HG03432 (cell line): ENCODE measurements around the gene DCLRE1A.

ENCODE experiments used
- ATAC-seq: cut with Tn5 transposase; IDR thresholded peaks from one replicate; pipeline ENCODE4 v1.9.1; 2021; ENCODE audit warnings: mild to moderate bottlenecking, moderate library complexity; ENCODE audit not compliant: unreplicated experiment

DCLRE1A gene

DNA sequence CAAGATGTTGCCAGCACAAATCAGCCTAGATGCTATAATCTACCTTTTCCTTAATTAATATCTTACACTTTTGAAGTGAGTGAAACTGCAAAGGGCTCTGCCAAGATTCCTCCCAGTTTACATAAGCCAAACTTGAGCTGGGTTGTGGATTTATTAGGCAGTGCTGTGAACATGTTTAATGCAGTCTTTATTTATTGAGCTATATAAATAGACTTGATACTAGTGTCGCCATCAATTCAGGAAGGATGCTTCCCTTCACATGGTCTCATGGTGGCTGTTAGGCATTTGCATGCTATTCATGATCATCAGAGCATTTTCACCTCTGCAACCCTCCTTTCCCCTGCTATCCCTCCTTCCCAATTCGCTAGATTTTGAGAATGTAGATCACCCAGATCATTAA lies 62.2 kb downstream of the DCLRE1A start:
- ATAC-seq, result no peak

DNA sequence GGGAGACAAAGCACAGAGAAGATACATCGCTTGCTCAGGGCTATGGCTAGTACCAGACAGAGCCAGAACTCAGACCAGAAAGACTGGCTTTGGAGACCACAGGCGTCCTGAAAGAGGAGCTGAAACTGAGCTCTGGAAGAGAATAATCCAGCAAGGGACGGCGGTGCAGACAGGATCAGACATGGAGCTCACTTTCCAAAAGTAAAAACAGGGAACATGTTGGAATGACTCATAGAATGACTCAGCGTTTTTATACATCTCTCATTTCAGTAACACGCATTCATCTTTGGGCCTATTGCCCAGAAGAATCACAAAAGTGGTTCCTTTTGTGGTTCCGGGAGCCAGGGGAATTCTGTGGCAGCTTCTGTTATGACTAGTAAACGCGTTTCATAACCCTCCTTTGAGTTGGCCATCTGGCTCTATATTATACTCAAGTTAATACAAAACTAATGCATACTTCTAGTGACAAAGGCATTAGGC lies 65.2 kb downstream of the DCLRE1A start:
- ATAC-seq, result peak; percentile 95
